Measurements from ENCODE around the gene PLEKHO1. TPM values are rescaled to one million over a fixed set of nuclear protein-coding genes. Genes with fewer than 3 reads are reported as not detected.

The PLEKHO1 gene
- total RNA-seq, 1 donor from 2014 or later, result 68.4 TPM

Other genes with a start within 250 kb of the PLEKHO1 start
- 2.9 and 5.9 TPM in 2 replicates for gene SV2A, start 232.1 kb upstream of the PLEKHO1 start, total RNA-seq
- gene SF3B4, start 222.1 kb upstream of the PLEKHO1 start, total RNA-seq, result 7.7 and 14.5 TPM in 2 replicates
- gene MTMR11, start 213.0 kb upstream of the PLEKHO1 start, total RNA-seq, result 8.9 and 10.1 TPM in 2 replicates
- gene OTUD7B, start 139.2 kb upstream of the PLEKHO1 start, total RNA-seq, result 7.2 and 7.6 TPM in 2 replicates
- 12.5 and 26.9 TPM in 2 replicates for gene VPS45, start 82.1 kb upstream of the PLEKHO1 start, total RNA-seq
- gene ANP32E, start 86.2 kb downstream of the PLEKHO1 start, total RNA-seq, result 42.2 and 55.3 TPM in 2 replicates
- not detected in 2 replicates for gene CA14, start 107.9 kb downstream of the PLEKHO1 start, total RNA-seq
- gene APH1A, start 119.1 kb downstream of the PLEKHO1 start, total RNA-seq, result 135 and 136 TPM in 2 replicates
- gene C1orf54, start 122.9 kb downstream of the PLEKHO1 start, total RNA-seq, result 0.29 and 20.8 TPM in 2 replicates
- gene CIART, start 132.6 kb downstream of the PLEKHO1 start, total RNA-seq, result 0.51 and 3.6 TPM in 2 replicates
- 55.5 and 76.9 TPM in 2 replicates for gene MRPS21, start 143.9 kb downstream of the PLEKHO1 start, total RNA-seq
- 24.2 and 35.6 TPM in 2 replicates for gene PRPF3, start 171.6 kb downstream of the PLEKHO1 start, total RNA-seq
- 8.1 and 8.6 TPM in 2 replicates for gene RPRD2, start 214.2 kb downstream of the PLEKHO1 start, total RNA-seq